NCI-H446 treated with DMSO at 0.1 percent for 48 hours (cell line): ENCODE measurements around the gene ZBTB42.

ENCODE experiments used
- DNase-seq: peaks from one replicate; lab custom pipeline; 2025; lab: John Stamatoyannopoulos, UW

ZBTB42 gene

DNA sequence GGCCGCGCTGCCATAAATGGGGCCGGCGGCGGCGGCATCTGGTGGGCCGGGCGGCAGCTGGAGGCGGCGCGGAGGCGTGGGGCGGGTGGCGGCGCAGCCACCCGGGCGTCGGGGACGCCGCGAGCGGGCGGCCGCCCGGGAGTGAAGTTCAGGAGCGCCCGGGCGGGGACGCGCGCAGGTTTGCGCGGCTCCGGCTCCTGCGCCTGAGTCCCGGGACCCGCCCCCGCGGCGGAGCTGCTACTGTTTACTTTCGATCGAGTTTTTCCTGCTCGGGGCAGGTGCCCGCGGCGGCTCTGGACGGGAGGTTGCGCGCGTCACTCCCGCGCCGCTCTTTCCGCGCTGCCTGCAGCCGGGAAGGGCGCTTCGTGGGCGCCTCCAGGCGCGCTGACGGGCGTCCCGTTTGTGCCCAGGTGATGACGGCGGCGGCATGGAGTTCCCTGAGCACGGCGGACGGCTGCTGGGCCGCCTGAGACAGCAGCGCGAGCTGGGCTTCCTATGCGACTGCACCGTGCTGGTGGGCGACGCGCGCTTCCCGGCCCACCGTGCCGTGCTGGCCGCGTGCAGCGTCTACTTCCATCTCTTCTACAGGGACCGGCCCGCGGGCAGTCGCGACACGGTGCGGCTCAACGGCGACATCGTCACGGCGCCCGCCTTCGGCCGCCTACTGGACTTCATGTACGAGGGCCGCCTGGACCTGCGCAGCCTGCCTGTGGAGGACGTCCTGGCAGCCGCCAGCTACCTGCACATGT is at the start of gene ZBTB42:
Gene ZBTB42 (plus strand): TSS at position 331 of the 749 bp plus-strand sequence. CDS start 97 bp downstream, at position 428.
- DNase-seq, result no peak

DNA sequence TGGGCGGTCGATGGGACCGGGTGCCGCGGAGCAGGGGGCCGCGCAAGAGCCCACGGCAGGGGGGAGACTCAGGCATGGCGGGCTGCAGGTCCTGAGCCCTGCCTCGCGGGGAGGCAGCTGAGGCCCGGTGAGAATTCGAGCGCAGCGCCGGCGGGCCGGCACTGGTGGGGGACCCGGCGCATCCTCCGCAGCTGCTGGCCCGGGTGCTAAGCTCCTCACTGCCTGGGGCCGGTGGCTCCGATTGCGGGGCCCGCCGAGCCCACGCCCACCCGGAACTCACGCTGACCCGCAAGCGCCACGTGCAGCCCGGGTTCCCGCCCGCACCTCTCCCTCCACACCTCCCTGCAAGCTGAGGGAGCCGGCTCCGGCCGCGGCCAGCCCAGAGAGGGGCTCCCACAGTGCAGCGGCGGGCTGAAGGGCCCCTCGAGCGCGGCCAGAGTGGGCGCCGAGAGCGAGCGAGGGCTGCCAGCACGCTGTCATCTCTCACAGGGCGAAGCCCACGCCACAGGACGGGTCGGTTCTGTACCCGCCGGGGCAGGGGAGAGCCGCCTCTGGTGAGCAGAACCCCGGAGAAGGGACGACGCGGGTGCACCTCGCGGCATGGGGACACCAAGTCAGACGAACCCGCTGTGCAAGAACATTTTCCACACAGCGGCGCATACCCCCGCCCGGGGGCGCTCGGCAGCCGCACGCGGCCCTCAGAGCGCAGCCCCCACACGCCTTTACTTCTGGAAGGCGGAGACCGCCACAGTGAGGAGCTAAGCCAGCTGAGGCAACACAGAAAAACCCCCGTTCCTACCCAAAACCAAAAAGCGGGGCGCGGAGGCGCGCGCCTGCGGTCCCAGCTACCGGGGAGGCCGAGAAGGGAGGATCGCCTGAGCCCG is 49.1 kb upstream of the ZBTB42 start:
- no peak for DNase-seq

DNA sequence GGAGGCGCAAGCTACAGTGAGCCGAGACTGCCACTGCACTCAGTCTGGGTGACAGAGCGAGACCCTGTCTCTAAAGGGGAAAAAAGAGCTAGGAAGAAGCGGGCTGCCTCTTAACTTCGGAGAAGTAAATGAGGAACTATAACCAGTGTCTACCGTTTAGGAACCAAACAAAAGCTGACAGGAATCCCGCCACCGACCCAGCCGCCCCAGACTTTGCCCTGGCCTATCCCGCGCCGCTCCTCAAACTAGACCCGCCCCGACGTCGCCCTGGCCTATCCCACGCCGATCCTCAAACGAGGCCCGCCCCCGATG is 48.5 kb upstream of the ZBTB42 start:
- no peak for DNase-seq

DNA sequence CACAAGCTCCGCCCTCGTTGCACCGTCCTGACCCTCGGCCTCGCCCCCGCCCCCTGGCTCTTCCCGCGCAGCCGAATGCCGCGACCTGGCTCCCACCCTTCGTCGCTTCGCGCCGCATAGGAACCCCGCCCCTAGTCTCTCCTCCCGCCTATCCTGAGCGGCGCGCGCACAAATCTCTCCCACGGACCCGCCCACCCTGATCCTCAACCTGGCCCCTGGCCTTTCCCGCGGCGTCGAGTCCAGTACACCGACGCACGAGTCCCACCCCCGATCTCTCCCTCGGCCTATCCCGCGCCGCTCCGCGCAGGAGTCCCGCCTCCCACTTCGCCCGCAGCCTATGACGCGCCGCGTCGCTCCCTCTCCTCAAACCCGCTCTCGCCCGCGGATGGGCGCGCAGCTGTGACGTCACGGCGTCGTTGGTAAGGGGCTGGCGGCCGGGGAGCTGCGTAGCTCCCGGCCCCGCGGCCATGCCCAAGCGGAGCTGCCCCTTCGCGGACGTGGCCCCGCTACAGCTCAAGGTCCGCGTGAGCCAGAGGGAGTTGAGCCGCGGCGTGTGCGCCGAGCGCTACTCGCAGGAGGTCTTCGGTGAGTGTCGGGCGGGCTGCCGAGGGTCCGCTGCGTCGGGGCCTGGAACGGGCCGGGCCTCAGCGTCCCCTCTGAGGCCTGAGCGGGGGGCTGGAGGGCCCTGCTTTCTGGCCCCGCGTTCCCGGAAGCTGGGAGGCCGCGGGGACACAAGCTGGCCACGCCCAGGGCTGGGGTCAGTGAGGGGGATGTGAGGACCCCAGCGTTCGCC is 48.0 kb upstream of the ZBTB42 start, which contains the start of gene SIVA1:
Gene SIVA1 (plus strand): TSS at position 413 of the 793 bp plus-strand sequence. CDS start 55 bp downstream, at position 468.
- peak; percentile 99 for DNase-seq

DNA sequence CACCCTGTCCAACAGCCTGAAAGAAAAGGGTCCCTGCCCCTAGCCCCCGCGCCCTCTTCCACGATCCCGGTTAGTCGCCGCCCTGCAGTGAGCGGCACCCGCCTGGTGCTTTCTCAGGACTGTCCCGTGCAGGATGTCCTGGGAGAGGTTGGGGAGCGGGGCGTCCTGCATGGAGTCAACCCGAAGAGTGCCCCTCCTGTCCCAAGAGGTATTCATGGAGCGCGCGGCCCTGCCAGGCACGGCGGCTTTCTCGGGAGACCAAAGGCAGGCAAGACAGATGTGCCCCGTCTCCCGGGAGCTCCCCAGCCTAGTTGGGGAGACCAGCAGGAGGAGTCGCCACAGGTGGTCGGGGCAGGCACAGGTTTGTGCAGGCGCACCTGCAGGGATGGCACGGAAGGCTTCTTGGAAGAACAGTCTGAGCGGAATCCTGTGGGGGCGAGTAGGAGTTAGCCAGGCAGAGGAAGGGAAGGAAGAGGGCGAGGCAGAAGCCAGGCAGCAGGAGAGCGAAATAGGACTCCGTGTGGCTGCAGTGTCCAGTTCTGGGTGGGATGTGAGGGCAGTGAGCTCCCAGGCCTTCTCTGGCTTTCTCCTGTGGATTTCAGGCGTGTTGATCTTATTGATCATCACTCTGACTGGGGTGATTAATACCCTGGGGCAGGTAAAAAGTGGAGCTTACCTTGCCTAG is 47.2 kb upstream of the ZBTB42 start:
- DNase-seq, result no peak

DNA sequence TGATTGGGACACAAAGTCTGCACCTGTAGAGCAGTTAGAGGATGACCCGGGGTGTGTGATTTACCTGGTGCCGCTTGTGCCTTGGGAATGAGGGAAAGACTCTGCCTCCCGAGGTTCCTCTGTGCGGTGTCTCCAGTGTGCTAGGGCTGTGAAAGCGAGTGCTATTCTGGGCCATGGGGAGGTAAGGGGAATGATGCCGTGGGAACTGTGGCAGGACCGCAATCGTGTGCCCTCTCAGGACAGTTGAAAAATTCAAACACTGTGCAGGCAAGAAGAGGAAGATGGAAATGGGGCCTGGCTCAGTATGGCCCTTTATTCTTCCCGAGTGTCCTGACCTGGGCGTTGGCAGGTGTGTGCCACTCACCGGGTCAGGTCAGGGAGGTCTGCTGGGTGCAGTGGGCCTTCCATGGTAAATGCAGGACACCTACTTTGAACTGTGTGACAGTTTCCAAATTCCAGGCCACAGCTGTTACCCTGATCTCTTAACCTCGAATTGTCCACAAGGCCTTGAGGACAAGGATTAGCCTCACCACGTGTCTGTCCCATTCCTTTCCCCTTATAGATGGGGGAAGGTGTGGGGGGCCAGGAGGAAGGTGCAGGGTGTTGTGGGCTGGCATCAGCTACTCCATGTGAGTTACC is 46.6 kb upstream of the ZBTB42 start:
- DNase-seq, result no peak

DNA sequence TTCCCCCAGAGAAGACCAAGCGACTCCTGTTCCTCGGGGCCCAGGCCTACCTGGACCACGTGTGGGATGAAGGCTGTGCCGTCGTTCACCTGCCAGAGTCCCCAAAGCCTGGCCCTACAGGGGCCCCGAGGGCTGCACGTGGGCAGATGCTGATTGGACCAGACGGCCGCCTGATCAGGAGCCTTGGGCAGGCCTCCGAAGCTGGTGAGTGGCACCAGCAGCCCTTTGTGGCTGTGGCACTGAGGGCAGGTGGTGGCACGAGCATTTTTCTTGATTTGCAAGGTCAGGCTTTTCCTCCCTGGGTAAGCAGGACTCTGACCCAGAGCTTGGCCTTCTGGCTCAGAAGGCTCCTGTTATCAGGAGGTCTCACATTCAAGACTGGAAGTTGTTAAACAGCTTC is 45.3 kb upstream of the ZBTB42 start:
- no peak for DNase-seq

DNA sequence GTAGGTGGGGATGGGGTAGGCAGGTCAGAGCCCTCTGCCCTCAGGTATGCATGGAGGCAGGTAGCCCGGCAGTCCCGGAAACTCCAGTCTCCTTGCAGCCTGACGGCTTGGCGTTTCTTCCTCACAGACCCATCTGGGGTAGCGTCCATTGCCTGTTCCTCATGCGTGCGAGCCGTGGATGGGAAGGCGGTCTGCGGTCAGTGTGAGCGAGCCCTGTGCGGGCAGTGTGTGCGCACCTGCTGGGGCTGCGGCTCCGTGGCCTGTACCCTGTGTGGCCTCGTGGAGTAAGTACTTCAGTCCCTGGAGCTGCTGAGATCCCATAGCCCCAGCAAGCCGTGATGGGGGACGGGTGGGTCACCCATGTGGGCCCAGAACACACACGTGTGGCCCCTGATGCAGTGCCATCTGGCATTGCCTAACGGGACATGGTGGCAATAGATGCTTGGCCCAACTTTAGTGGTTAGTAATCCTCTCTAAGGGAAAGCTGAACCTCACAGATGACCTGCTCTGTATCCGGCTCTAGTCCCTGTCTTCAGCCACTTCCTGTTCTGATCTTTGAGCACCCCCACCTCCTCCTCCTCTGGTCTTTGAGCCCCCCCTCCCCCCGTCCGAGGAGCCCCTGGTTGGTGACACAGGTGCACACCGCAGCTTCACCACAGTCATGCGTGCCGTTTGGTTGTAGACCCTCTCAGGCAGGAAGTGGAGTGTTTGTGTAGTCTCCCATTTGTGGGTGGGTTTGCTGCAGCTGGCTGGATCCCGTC is 44.2 kb upstream of the ZBTB42 start:
- no peak for DNase-seq

DNA sequence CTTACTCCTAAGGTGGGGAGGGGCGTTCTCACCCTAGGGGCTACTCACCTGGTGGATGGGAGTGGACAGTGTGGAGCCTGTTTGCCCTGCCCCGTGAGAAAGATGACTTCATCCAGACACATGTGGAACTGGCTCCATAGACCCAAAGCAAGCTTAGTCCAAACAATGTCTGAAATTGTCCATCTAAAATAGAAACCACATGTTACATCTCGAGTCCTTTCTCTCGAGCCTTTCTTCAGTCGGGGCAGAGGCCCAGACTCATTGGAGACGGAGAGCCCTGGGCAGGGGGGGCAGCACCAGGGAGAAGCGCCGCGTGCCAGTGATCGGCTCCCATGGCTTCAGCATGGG is 43.7 kb upstream of the ZBTB42 start:
- no peak for DNase-seq

DNA sequence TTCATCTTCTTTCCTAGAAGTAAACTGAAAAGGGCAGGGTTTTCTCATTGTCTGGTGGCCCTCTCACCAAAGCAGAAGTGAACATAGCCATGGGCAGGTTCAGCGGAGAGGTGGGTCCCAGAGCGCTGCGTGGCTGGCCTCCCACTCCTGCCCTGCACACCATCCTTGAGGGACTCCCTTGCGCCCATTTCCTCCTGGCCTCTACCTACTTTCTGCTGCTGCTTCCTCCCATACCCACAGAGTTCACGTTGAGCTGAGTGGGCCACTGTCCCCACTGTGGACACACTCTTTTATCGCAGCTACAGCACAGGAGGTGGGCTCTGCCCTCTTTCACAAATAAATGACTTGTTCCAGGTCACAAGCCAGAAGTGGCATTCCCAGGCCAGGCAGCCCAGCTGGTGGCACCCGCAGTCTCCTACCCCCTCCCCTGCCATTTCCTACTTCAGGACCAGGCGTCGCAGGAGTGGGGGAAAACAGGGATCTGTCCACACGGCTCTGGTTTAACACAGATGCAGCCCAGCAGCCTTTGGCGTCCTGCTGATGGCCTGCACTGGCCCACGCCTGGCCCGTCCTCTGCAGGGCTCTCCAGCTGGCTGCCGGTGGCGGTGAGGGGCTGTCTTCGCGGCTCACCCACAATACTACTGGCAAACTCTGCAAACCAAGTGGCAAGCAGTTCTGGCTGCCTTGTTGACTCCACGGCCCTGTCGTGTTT is 43.1 kb upstream of the ZBTB42 start:
- no peak for DNase-seq

DNA sequence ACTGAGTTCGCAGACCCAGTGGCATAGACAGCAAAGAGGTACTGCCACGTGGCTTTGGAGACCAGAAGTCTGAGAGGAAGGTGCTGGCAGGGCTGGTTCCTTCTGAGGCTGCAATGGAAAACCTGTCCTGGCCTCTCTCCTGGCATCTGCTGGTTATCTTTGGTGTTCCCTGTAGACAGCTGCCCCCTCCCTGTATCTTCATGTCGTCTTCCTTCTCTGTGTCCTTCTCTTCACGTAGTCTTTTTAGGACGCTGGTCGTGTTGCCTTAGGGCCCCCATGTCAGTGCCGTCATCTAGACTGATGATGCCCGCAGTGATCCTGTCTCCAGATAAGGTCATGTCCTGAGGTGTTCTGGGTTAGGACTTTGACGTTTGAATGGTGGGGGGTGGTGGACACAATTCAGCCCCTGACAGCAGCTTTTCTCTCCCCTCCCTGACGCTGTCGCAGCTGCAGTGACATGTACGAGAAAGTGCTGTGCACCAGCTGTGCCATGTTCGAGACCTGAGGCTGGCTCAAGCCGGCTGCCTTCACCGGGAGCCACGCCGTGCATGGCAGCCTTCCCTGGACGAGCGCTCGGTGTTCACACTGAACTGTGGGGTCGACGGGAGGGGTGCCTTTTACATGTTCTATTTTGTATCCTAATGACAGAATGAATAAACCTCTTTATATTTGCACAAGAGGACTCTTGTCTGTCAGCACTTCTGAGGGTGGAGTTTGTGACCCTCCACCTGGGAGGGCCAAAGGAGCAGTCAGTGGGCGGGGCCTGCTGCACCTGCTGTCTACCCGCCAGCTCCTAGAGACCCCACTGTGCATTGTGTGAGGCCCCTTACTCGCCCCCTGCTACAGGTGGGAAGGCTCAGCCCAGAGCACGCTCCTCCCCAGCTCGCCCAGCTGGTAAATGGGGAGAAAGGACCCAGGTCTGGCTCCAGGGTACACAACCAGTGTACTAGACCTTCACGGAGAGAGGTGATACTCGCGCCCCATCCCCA is 41.6 kb upstream of the ZBTB42 start:
- no peak for DNase-seq

DNA sequence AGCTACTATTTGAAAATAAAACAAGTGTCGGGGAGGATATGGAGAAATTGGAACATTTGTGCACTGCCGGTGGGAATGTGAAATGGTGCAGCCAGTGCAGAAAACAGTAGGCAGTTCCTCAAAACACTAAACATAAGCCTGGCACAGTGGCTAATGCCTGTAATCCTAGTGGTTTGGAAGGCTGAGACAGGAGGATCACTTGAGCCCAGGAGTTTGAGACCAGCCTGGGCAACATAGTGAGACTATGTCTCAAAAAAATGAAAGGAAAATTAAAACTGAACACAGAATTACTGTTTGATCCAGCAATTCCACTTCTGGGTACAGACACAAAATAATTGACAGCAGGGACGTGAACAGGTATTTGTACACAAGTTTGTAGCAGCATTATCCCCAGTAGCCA is 35.4 kb upstream of the ZBTB42 start:
- DNase-seq, result no peak

DNA sequence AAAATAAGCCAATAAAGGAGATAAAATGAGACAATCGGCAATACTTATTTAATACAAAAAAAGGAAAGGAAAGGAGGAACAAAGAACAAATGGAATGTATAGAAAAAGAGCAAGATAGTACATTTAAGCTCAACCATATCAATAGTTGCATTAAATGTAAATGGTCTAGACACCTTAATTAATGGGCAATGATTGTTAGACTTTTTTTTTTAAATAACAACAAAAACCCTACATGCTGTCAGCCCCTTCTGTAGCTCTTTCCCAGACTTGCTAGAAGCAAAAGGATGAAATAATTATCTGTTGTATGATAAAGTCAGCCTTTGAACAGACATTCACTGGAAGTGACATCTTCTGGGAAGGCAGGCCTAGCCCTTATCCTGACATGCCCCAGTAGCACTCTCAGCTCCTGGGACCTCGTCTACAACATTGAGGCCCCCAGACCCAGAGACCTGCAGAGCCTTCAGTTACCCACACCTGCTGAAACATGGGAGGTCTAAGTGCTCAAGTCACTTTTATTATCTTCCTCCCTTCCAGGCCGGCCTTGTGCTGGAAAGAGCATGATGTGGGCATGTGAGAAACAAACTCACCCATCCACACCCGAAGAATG is 34.5 kb upstream of the ZBTB42 start:
- DNase-seq, result no peak

DNA sequence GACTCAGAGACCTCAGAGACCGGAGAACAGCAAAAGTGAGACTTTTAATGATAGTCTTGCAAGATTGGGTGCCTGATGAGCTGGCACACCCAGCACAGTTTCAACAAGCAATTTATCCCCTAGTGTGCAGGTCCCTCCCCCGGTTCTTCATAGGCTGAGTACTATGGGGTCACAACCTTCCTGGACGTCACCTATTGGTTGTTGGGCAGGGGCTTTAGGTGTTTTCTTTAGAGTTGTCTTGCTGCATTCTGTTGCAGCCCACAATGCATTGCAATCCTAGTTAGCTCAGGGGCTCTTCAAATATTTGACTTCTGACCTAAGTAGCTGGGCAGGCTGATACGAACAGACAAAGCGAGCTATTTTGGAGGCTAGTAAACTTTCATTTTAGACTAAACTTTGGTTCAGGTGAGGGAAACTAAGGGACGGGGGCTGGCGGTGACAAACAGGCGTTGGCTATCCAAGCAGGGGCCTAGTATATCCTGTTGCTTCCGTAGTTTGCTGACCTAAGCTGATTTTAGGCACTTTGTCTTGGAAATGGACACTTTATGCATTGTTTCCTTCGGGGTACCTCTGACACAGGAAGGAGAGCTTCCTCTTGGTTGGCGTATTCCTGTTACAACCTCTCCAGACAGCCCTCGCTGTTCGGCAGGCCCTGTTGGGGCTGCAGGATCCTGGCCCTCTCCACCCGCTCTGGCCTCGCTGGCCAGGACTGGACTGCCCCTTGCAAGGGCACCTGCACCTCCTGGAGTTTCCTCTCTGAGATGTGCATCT is 33.9 kb upstream of the ZBTB42 start:
- no peak for DNase-seq

DNA sequence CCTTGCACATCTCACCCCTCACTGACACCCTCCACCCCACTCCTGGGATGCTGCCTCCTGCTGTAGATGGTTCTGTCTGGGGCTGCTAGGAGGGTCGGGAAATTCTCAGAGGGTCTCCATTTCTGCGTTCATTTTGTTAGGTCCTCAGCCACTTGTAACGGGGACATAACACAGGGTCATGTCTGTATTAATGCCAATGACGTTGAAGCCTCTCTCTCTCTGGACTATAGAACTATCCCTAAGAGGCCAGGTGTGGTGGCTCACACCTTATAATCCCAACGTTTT is 33.3 kb upstream of the ZBTB42 start:
- DNase-seq, result no peak

DNA sequence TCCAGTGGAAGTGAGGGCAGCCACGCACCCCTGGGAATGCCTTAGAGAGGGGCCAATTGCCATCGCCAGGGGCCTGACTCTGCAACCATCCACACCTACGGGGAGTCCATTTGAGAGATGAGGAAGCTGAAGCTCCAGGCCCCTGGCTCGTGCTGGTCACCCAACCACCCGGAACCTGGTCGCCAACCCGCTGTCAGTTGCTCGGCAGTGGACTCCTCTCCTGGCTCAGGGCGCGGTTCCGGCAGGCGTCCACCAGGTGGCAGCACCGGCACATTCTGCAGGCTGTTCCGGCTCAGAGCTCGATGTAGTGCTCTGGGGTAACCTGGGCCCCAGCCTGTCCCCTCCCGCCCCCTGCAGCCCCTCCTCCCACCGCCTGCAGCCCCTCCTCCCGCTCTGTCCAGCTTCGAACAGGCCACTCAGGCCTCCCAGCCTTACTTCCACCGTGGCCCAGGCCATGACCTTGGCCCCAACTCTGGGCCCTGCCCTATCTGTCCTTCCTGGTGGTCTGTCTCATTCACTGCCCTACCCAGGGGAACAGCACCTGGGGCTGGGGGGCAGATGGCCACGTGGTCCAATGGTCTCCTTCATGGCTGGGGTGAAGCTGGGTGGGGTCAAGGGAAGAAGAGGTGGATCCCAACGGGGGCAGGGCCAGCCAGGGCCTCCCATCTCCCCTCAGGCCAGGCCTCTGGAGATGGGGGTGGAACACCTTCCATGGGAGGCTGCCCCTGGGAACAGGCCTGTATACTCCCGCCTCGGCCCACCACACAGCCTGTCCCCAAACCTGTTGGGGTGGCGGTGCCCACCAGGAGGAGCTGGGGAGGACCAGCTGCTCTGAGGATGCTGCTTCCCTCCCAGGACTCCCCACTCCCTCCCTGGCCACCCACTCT is 32.2 kb upstream of the ZBTB42 start:
- DNase-seq, result peak; percentile 48
